ENCODE results near the gene TBX4. TPM values are rescaled to one million over a fixed set of nuclear protein-coding genes. Genes with fewer than 3 reads are reported as not detected.

Gene TBX4
- total and polyA plus RNA-seq, 2 of the 13 experiments (the other 11 are each of a cell fraction or from before 2014, with no cell fraction given) = 0.11 to 1.1 TPM

- BruUV-seq (replicated peaks) = no TSS peak
- no peak for FAIRE-seq
- TF ChIP-seq FOXA3 (CRISPR knock-in tag; IDR thresholded peaks at IDR 0.05) = peak; percentile 7; the same call in 1 of the 2 replicates
- TF ChIP-seq MAX (IDR thresholded peaks at IDR 0.05) = no peak; the same call in 1 of the 2 replicates
- peak; percentile 47; the same call in 1 of the 2 replicates for TF ChIP-seq HNF4G (IDR thresholded peaks at IDR 0.05; ENCODE audit: borderline replicate concordance, low read depth, low read length)
- TF ChIP-seq HNF4G (CRISPR knock-in tag; IDR thresholded peaks at IDR 0.05; ENCODE audit: borderline replicate concordance, low read depth) = no peak
- no peak for TF ChIP-seq ZNF446 (CRISPR knock-in tag; IDR thresholded peaks at IDR 0.05)
- 0 out of 2 replicates have a peak, but pooled peaks have one; percentile 1 for TF ChIP-seq ZNF761 (CRISPR knock-in tag; conservative IDR thresholded peaks at IDR 0.05)
- no peak for TF ChIP-seq MXD4 (CRISPR knock-in tag; IDR thresholded peaks at IDR 0.05)
- peak; percentile 44; the same call in 1 of the 2 replicates for TF ChIP-seq HDAC2 (CRISPR knock-in tag; IDR thresholded peaks at IDR 0.05)
- no peak for TF ChIP-seq ZFP41 (CRISPR knock-in tag; IDR thresholded peaks at IDR 0.05; ENCODE audit: borderline replicate concordance)
- TF ChIP-seq EZH2 (conservative IDR thresholded peaks at IDR 0.05; ENCODE audit: low read depth, low read length) = no peak
- 0 out of 2 replicates have a peak, but pooled peaks have one; percentile 3 for TF ChIP-seq SALL1 (CRISPR knock-in tag; IDR thresholded peaks at IDR 0.05)
- peak; percentile 51 for TF ChIP-seq NR2F6 (IDR thresholded peaks at IDR 0.05)
- TF ChIP-seq NR2F6 (CRISPR knock-in tag; IDR thresholded peaks at IDR 0.05) = 0 out of 2 replicates have a peak, but pooled peaks have one; percentile 11
- TF ChIP-seq YEATS4 (CRISPR knock-in tag; IDR thresholded peaks at IDR 0.05; ENCODE audit: borderline replicate concordance) = 0 out of 2 replicates have a peak, but pooled peaks have one; percentile 16
- TF ChIP-seq, protein P1, sequence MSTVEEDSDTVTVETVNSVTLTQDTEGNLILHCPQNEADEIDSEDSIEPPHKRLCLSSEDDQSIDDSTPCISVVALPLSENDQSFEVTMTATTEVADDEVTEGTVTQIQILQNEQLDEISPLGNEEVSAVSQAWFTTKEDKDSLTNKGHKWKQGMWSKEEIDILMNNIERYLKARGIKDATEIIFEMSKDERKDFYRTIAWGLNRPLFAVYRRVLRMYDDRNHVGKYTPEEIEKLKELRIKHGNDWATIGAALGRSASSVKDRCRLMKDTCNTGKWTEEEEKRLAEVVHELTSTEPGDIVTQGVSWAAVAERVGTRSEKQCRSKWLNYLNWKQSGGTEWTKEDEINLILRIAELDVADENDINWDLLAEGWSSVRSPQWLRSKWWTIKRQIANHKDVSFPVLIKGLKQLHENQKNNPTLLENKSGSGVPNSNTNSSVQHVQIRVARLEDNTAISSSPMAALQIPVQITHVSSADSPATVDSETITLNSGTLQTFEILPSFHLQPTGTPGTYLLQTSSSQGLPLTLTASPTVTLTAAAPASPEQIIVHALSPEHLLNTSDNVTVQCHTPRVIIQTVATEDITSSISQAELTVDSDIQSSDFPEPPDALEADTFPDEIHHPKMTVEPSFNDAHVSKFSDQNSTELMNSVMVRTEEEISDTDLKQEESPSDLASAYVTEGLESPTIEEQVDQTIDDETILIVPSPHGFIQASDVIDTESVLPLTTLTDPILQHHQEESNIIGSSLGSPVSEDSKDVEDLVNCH (CRISPR knock-in tag; IDR thresholded peaks at IDR 0.05) = no peak
- no peak for TF ChIP-seq ZNF451 (CRISPR knock-in tag; IDR thresholded peaks at IDR 0.05)
- TF ChIP-seq TCF7 (IDR thresholded peaks at IDR 0.05; ENCODE audit: low read depth) = peak; percentile 58; the same call in 1 of the 2 replicates
- TF ChIP-seq EP300 (IDR thresholded peaks at IDR 0.05; ENCODE audit: low read depth in 2 of 2, low read length in 2 of 2) = peak in 1 of 2 experiments; percentile 72; a peak in 2 of 4 replicates
- TF ChIP-seq EP300 (CRISPR knock-in tag; IDR thresholded peaks at IDR 0.05; ENCODE audit: borderline replicate concordance) = no peak
- TF ChIP-seq, protein P2, sequence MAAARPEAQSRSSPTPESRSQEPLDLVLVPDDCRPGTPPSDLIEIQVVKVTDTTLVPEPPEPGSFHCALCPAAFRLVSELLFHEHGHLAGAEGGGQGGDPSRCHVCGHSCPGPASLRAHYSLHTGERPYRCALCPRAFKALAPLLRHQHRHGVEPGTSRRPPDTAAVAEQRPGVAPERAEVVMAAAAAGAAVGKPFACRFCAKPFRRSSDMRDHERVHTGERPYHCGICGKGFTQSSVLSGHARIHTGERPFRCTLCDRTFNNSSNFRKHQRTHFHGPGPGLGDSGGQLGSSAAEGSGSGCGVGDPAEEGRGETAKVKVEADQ (CRISPR knock-in tag; IDR thresholded peaks at IDR 0.05; ENCODE audit: borderline replicate concordance) = no peak
- no peak for TF ChIP-seq ZBTB39 (CRISPR knock-in tag; IDR thresholded peaks at IDR 0.05)
- TF ChIP-seq RFXAP (CRISPR knock-in tag; IDR thresholded peaks at IDR 0.05; ENCODE audit: borderline replicate concordance) = 0 out of 2 replicates have a peak, but pooled peaks have one; percentile 7
Observed at GRCh38 chr17:61461586-61461966, 9.4 kb downstream of the TBX4 start.

More at GRCh38 chr17:61461586-61461966, 9.4 kb downstream of the TBX4 start:
- H3K9ac ChIP-seq (ENCODE audit: insufficient read depth, low read depth, low read length) = peak overlapping the region; percentile 43
- POLR2A ChIA-PET = interaction anchor here (1.0 to 2.2 kb wide), 9 partner anchors 9 to 96 kb away, joined by 3 to 12 read pairs (median 4); partner anchors contain the start of gene TBX2
- no peaks in the 10 kb centered on the region for H3K27me3 ChIP-seq (ENCODE audit: control insufficient read depth in 1 of 2, insufficient read depth in 2 of 2, low read length in 2 of 2)
- H3K9me3 ChIP-seq (ENCODE audit: low read length) = no peaks in the 10 kb centered on the region
- DNase-seq (ENCODE audit: low spot score) = peak; percentile 70
- peak overlapping the region; percentile 69 for H3K27ac ChIP-seq (ENCODE audit: extremely low read length, insufficient read depth, low read length)
- H2AFZ ChIP-seq (ENCODE audit: low read length) = peak overlapping the region; percentile 16
- H3K4me2 ChIP-seq (ENCODE audit: low read depth, low read length) = peak overlapping the region; percentile 84
- intact Hi-C loops (cut with micrococcal nuclease; ENCODE audit: unreplicated experiment) = loop anchor here (1.0 kb wide), 2 partner anchors 34 to 90 kb away; no protein-coding TSS in a partner anchor
- in situ Hi-C loops (cut with HindIII; ENCODE audit: extremely low pct_ligation_motif_present, low pct_unique_long_range_greater_than_20kb) = no loop called here
- H4K20me1 ChIP-seq (ENCODE audit: insufficient read depth, low read length) = no peaks in the 10 kb centered on the region
- H3K79me2 ChIP-seq (ENCODE audit: insufficient read depth, low read length) = no peaks in the 10 kb centered on the region
- ATAC-seq = peak; percentile 73
- peaks cover 71% of the 10 kb centered on the region for H3K4me1 ChIP-seq (ENCODE audit: insufficient read depth, low read length)
- CTCF ChIA-PET (ENCODE audit: low intra/inter-chr PET ratio, low total read pairs) = no interaction called here
- peak overlapping the region; percentile 46 to 62 (median 61) for H3K4me3 ChIP-seq (replicated peaks in 1 of 3; ENCODE audit: insufficient read depth in 1 of 3, low read depth in 2 of 3, low read length in 3 of 3)
- H3K36me3 ChIP-seq (replicated peaks in 1 of 2; ENCODE audit: control insufficient read depth in 1 of 2, insufficient read depth in 2 of 2, low read length in 2 of 2) = no peaks in the 10 kb centered on the region
- WGBS (ENCODE audit: low lambda C conversion rate) = 5% methylated on average over 7 of the region's 7 CpGs

All from HepG2 (cell line).